ENCODE data around the gene ARHGEF38. TPM values are rescaled to one million over a fixed set of nuclear protein-coding genes. Genes with fewer than 3 reads are reported as not detected.

Gene ARHGEF38
- total RNA-seq, 2 donors from 2014 or later = 0.51 to 2.1 TPM

DNA sequence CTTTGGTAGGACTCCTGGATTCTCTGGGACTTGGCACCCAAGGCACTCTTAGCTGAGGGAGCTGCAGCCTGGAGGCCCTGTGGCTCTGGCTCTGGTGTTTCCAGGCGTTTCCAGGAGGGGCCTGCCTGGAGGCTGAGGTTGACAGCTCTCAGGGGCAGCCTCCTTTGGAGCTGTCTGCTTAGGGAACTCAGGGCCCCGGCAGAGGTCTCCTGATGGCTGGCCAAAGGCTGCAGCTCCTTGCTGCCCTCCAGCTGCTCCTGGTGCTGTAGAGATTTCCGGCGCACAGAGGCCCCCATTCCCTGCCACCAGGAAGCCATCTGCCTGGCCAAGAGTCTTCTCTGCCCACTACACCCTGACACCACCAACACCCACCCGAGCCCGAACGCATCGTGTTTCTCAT is 25.3 kb upstream of the ARHGEF38 start:
- no peaks in the 10 kb centered on the region for H3K4me1 ChIP-seq (ENCODE audit: control insufficient read depth, insufficient read depth, low read length)
- H3K4me3 ChIP-seq (ENCODE audit: low read length) = no peak overlapping the region
- Mint-ChIP-seq H3K27ac (no peak overlapping the region), H3K4me3 (no peak overlapping the region), H3K9me3 (no peaks in the 10 kb centered on the region), H3K27me3 (ENCODE audit: insufficient read depth) (peaks cover 31% of the 10 kb centered on the region), H3K4me1 (no peaks in the 10 kb centered on the region), H3K36me3 (ENCODE audit: low read depth) (no peaks in the 10 kb centered on the region)
- H3K27me3 ChIP-seq (ENCODE audit: control insufficient read depth, insufficient read depth, low read length, poor library complexity, severe bottlenecking) = peaks cover 4% of the 10 kb centered on the region
- H3K9me3 ChIP-seq (ENCODE audit: control insufficient read depth, low read length) = no peaks in the 10 kb centered on the region
- H3K27ac ChIP-seq (ENCODE audit: low read depth, low read length) = no peak overlapping the region
- DNase-seq = peak; percentile 57
- H3K36me3 ChIP-seq (ENCODE audit: control insufficient read depth, insufficient read depth, low read length) = no peaks in the 10 kb centered on the region
- 90 to 100% methylated on average over 2 to 8 of the region's 8 CpGs for WGBS, 2 experiments (ENCODE audit: insufficient coverage in 1 of 2, insufficient read length in 1 of 2)
- no peak overlapping the region for H3K9ac ChIP-seq (ENCODE audit: extremely low read depth, low read length, poor library complexity, severe bottlenecking)
- TF ChIP-seq, protein P1, sequence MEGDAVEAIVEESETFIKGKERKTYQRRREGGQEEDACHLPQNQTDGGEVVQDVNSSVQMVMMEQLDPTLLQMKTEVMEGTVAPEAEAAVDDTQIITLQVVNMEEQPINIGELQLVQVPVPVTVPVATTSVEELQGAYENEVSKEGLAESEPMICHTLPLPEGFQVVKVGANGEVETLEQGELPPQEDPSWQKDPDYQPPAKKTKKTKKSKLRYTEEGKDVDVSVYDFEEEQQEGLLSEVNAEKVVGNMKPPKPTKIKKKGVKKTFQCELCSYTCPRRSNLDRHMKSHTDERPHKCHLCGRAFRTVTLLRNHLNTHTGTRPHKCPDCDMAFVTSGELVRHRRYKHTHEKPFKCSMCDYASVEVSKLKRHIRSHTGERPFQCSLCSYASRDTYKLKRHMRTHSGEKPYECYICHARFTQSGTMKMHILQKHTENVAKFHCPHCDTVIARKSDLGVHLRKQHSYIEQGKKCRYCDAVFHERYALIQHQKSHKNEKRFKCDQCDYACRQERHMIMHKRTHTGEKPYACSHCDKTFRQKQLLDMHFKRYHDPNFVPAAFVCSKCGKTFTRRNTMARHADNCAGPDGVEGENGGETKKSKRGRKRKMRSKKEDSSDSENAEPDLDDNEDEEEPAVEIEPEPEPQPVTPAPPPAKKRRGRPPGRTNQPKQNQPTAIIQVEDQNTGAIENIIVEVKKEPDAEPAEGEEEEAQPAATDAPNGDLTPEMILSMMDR (conservative IDR thresholded peaks at IDR 0.05) = no peak

DNA sequence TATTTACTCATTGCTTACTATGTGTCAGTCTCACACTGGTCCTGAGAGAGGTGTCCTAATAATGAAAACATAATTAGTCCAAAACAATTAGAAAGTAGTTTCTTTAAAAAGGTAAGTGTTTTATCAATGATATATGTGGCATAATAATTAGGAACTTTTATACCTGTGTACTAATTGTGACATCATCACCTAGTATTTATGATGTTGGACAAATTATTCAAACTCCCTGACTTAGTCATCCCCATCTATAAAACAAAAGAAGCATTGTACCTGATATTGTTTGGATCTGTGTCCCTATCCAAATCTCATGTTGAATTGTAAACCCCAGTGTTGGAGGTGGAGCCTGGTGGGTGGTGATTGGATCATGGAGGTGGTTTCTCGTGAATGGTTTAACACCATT is 15.8 kb upstream of the ARHGEF38 start:
- H3K9ac ChIP-seq (ENCODE audit: extremely low read depth, low read length, poor library complexity, severe bottlenecking) = no peak overlapping the region
- Mint-ChIP-seq H3K27me3 (ENCODE audit: insufficient read depth) (peaks cover 56% of the 10 kb centered on the region), H3K27ac (no peak overlapping the region), H3K4me1 (no peaks in the 10 kb centered on the region), H3K36me3 (ENCODE audit: low read depth) (no peaks in the 10 kb centered on the region), H3K9me3 (no peaks in the 10 kb centered on the region), H3K4me3 (no peak overlapping the region)
- H3K36me3 ChIP-seq (ENCODE audit: control insufficient read depth, insufficient read depth, low read length) = no peaks in the 10 kb centered on the region
- no peaks in the 10 kb centered on the region for H3K4me1 ChIP-seq (ENCODE audit: control insufficient read depth, insufficient read depth, low read length)
- H3K9me3 ChIP-seq (ENCODE audit: control insufficient read depth, low read length) = no peaks in the 10 kb centered on the region
- no peaks in the 10 kb centered on the region for H3K27me3 ChIP-seq (ENCODE audit: control insufficient read depth, insufficient read depth, low read length, poor library complexity, severe bottlenecking)
- TF ChIP-seq, protein P1 (conservative IDR thresholded peaks at IDR 0.05) = no peak
- no peak for DNase-seq
- no peak overlapping the region for H3K27ac ChIP-seq (ENCODE audit: low read depth, low read length)
- WGBS, 2 experiments (ENCODE audit: insufficient coverage in 1 of 2, insufficient read length in 1 of 2) = no CpG with 5 or more reads among the region's 1 CpG
- H3K4me3 ChIP-seq (ENCODE audit: low read length) = no peak overlapping the region

DNA sequence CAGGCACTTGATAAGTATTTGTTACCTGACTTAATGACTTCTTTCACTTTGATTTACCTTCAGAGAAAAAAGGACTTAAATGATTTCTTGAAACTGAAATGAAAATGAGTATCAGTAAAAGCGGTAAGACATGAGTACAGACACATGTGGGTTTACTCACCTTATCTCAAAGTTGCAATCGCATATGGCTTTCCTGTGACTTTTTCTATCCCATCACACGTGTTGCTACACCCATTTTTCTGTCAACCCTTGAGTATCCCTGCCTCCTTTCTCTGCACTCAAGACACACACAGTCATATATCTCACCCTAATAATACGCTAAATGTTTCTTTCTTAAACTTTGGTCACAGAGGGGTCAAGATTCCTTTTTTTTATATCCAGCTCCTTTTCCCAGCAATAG is 11.0 kb upstream of the ARHGEF38 start:
- no peak for DNase-seq
- Histone ChIP-seq H3K9me3 (ENCODE audit: control insufficient read depth, low read length) (no peaks in the 10 kb centered on the region), H3K9ac (ENCODE audit: extremely low read depth, low read length, poor library complexity, severe bottlenecking) (no peak overlapping the region), H3K27ac (ENCODE audit: low read depth, low read length) (no peak overlapping the region), H3K4me3 (ENCODE audit: low read length) (no peak overlapping the region), H3K27me3 (ENCODE audit: control insufficient read depth, insufficient read depth, low read length, poor library complexity, severe bottlenecking) (no peaks in the 10 kb centered on the region), H3K4me1 (ENCODE audit: control insufficient read depth, insufficient read depth, low read length) (no peaks in the 10 kb centered on the region), H3K36me3 (ENCODE audit: control insufficient read depth, insufficient read depth, low read length) (no peaks in the 10 kb centered on the region)
- Mint-ChIP-seq H3K27ac (no peak overlapping the region), H3K4me1 (no peaks in the 10 kb centered on the region), H3K4me3 (no peak overlapping the region), H3K27me3 (ENCODE audit: insufficient read depth) (peaks cover 83% of the 10 kb centered on the region), H3K36me3 (ENCODE audit: low read depth) (no peaks in the 10 kb centered on the region), H3K9me3 (no peaks in the 10 kb centered on the region)
- TF ChIP-seq, protein P1 (conservative IDR thresholded peaks at IDR 0.05) = no peak
- 92 to 93% methylated on average over 4 of the region's 4 CpGs for WGBS, 2 experiments (ENCODE audit: insufficient coverage in 1 of 2, insufficient read length in 1 of 2)

Data from endodermal cell (in vitro differentiated cells).